Stomach (tissue), 19 donors: ENCODE data around the gene CDK10. TPM values are rescaled to one million over a fixed set of nuclear protein-coding genes. Genes with fewer than 3 reads are reported as not detected.

Source experiments
- DNase-seq, 2 donors: peaks; one replicate each; pipeline versions ENCODE4 v3.0.0 to v3.0.0-alpha.2; 2013 to 2019
- H3K27ac ChIP-seq, 5 donors: fragments of 200-600 bp in 4 of 5; sonication (generic) in 4 of 5; one replicate each; pipeline ENCODE4 v1.5.1; 2013 to 2019; ENCODE audit warnings: mild to moderate bottlenecking in 1 of 5, moderate library complexity in 1 of 5
- H3K27me3 ChIP-seq, 3 donors: fragments of 200-600 bp; sonication (generic); one replicate each; pipeline ENCODE4 v1.5.1; 2017 to 2019; ENCODE audit warnings: mixed run types in 1 of 3
- H3K36me3 ChIP-seq, 4 donors: fragments of 200-600 bp; sonication (generic); 1 replicate in 3 of 4; 2 replicates in 1 of 4; pipeline ENCODE4 v1.5.1; 2016 to 2019
- H3K4me1 ChIP-seq, 4 donors: fragments of 200-600 bp; sonication (generic); one replicate each; pipeline ENCODE4 v1.5.1; 2016 to 2019
- H3K4me3 ChIP-seq, 4 donors: fragments of 200-600 bp; sonication (generic) in 3 of 4; one replicate each; pipeline ENCODE4 v1.5.1; 2016 to 2019; ENCODE audit warnings: mild to moderate bottlenecking in 1 of 4
- H3K9me3 ChIP-seq, 4 donors: fragments of 200-600 bp; sonication (generic); one replicate each; pipeline ENCODE4 v1.5.1; 2016 to 2019
- CTCF ChIP-seq, 7 experiments: fragments of 450-650 bp in 4 of 7; fragments of 200-600 bp in 3 of 7; sonication (generic) in 3 of 7; IDR thresholded peaks; one replicate each; pipeline ENCODE4 v1.5.1; 2016 to 2019; ENCODE audit warnings: antibody characterized with exemption in 7 of 7, control low read depth in 2 of 7, mild to moderate bottlenecking in 1 of 7
- EP300 ChIP-seq: sonication (generic); formaldehyde crosslinking; IDR thresholded peaks from one replicate; pipeline ENCODE4 v1.6.1; 2017; ENCODE audit warnings: antibody characterized with exemption
- POLR2A ChIP-seq, 4 donors: fragments of 450-650 bp; IDR thresholded peaks; one replicate each; pipeline ENCODE4 v1.6.1; 2016; ENCODE audit warnings: antibody characterized with exemption in 4 of 4, control low read depth in 2 of 4, mild to moderate bottlenecking in 1 of 4, moderate library complexity in 1 of 4
- POLR2AphosphoS5 ChIP-seq, 3 donors: sonication (generic); formaldehyde crosslinking; IDR thresholded peaks; one replicate each; pipeline ENCODE4 v1.6.1; 2016; ENCODE audit warnings: antibody characterized with exemption in 3 of 3
- WGBS, 5 donors: extraction: QIAGEN DNeasy Blood & Tissue Kit in 3 of 5; methylation state at CpG; one replicate each; pipeline versions ENCODE4 v1.1.5 to v1.1.7; 2013 to 2018; 5-methylcytosine and 5-hydroxymethylcytosine counted together
- intact Hi-C: fragments of 100-400 bp; cut with DNase I; formaldehyde crosslinking; loops from one replicate; pipeline ENCODE4 v1.15.1; 2023; ENCODE audit warnings: low total_unique reads
- long read RNA-seq, 10 donors: transcript quantifications; one replicate each; lab custom pipeline, GENCODE V29; 2026
- polyA plus RNA-seq, 3 donors: library from polyadenylated mRNA; stranded (reverse); fragments of 200-250 nt; gene quantifications; one replicate each; pipeline ENCODE4 v1.2.3, GENCODE V29; 2013
- total RNA-seq, 5 donors: library from RNA; depleted of rRNA; stranded (reverse); fragments of >200 nt; gene quantifications; one replicate each; pipeline versions ENCODE4 v1.1.0 to v1.2.3, GENCODE V29; 2014 to 2016
- donor health status: healthy with polysubstance abuse.
- donor health status: Bipolar disorder and iron deficiency.
- donor health status: healthy.

The CDK10 gene
- total RNA-seq (100 to 1,000 TPM in 3 of 5 donors, 10 to 100 TPM in 2; 40.9 to 256 (median 133) TPM), polyA plus RNA-seq (100 to 1,000 TPM in 1 of 3 donors, 10 to 100 TPM in 2; 60.0 to 106 (median 67.1) TPM)
- long read RNA-seq, donor 1, partial matches to known transcripts, result 0 of 2 reads
- long read RNA-seq, donor 1, other reads (novel, unspliced or antisense), result 0 of 2 reads
- long read RNA-seq, donor 2, partial matches to known transcripts, result 6 of 11 reads
- long read RNA-seq, donor 2, other reads (novel, unspliced or antisense), result 0 of 11 reads
- long read RNA-seq, donor 3, partial matches to known transcripts, result 0 of 2 reads
- long read RNA-seq, donor 3, other reads (novel, unspliced or antisense), result 0 of 2 reads
- long read RNA-seq, donor 4, result 0 reads
- long read RNA-seq, donor 5, partial matches to known transcripts, result 0 of 1 reads
- long read RNA-seq, donor 5, other reads (novel, unspliced or antisense), result 0 of 1 reads
- long read RNA-seq, donor 6, transcript CDK10-202 (13 exons, 1,798 nt), result major isoform, 12 of 16 reads
- long read RNA-seq, donor 6, partial matches to known transcripts, result 0 of 16 reads
- long read RNA-seq, donor 6, other reads (novel, unspliced or antisense), result 0 of 16 reads
- long read RNA-seq, donor 7, partial matches to known transcripts, result 0 of 4 reads
- long read RNA-seq, donor 7, other reads (novel, unspliced or antisense), result 0 of 4 reads
- long read RNA-seq, donor 8, partial matches to known transcripts, result 0 of 2 reads
- long read RNA-seq, donor 8, other reads (novel, unspliced or antisense), result 0 of 2 reads
- long read RNA-seq, donor 9, partial matches to known transcripts, result 0 of 2 reads
- long read RNA-seq, donor 9, other reads (novel, unspliced or antisense), result 0 of 2 reads
- long read RNA-seq, donor 10, partial matches to known transcripts, result 12 of 14 reads
- long read RNA-seq, donor 10, other reads (novel, unspliced or antisense), result 0 of 14 reads

- peak; percentile 95 to 97 for DNase-seq
- intact Hi-C loops, result no loop called here
- WGBS, 5 donors, result 0% methylated on average over 9 to 67 of the region's 67 CpGs
- no peaks in the 10 kb centered on the region for H3K9me3 ChIP-seq
- H3K4me3 ChIP-seq, result peak within 1 kb of the TSS; percentile 68 to 95 (median 82)
- no peaks in the 10 kb centered on the region for H3K27me3 ChIP-seq
- TF ChIP-seq CTCF (IDR thresholded peaks at IDR 0.05) (no peak), POLR2A (IDR thresholded peaks at IDR 0.05) (peak in 1 of 4 donors; percentile 55), POLR2AphosphoS5 (IDR thresholded peaks at IDR 0.05) (peak; percentile 60 to 96 (median 84)), EP300 (no peak)
- peaks cover 12 to 33% (median 29%) of the 10 kb centered on the region in 4 donors for H3K4me1 ChIP-seq
- peaks cover 5 to 28% (median 26%) of the 10 kb centered on the region in 4 donors for H3K36me3 ChIP-seq
- peak within 1 kb of the TSS; percentile 90 to 98 (median 94) for H3K27ac ChIP-seq
Measured at GRCh38 chr16:89686520-89687091, at the start of gene CDK10. Gene CDK10 (plus strand): TSS chr16:89686689. CDS start chr16:89686711, 22 bp downstream.

- Histone ChIP-seq H3K4me1 (peaks cover 11 to 29% (median 25%) of the 10 kb centered on the region in 4 donors), H3K27me3 (peaks cover 0 to 25% (median 4%) of the 10 kb centered on the region in 3 donors), H3K9me3 (no peaks in the 10 kb centered on the region), H3K27ac (no peak overlapping the region), H3K36me3 (no peaks in the 10 kb centered on the region), H3K4me3 (no peak overlapping the region)
- 64 to 76% (median 65%) methylated on average over 4 to 10 of the region's 10 CpGs for WGBS, 5 donors
- intact Hi-C loops, result no loop called here
- no peak for DNase-seq
- TF ChIP-seq CTCF (IDR thresholded peaks at IDR 0.05), result no peak
- no peak for TF ChIP-seq EP300
- TF ChIP-seq POLR2A (IDR thresholded peaks at IDR 0.05), result no peak
- TF ChIP-seq POLR2AphosphoS5 (IDR thresholded peaks at IDR 0.05), result no peak
Measured at GRCh38 chr16:89637379-89637778, 49.1 kb upstream of the CDK10 start.

- intact Hi-C loops, result no loop called here
- 58 to 74% (median 62%) methylated on average over 4 to 10 of the region's 10 CpGs for WGBS, 5 donors
Measured at GRCh38 chr16:89638455-89638854, 48.0 kb upstream of the CDK10 start.

More at GRCh38 chr16:89638455-89638854, 48.0 kb upstream of the CDK10 start:
- Histone ChIP-seq H3K27me3 (peaks cover 0 to 14% (median 0%) of the 10 kb centered on the region in 3 donors), H3K9me3 (no peaks in the 10 kb centered on the region), H3K4me1 (peaks cover 8 to 22% (median 18%) of the 10 kb centered on the region in 4 donors), H3K4me3 (no peak overlapping the region), H3K36me3 (no peaks in the 10 kb centered on the region), H3K27ac (no peak overlapping the region)
- no peak for DNase-seq
- TF ChIP-seq POLR2AphosphoS5 (IDR thresholded peaks at IDR 0.05), result no peak
- TF ChIP-seq POLR2A (IDR thresholded peaks at IDR 0.05), result no peak
- TF ChIP-seq CTCF (IDR thresholded peaks at IDR 0.05), result no peak
- TF ChIP-seq EP300, result no peak
